Prostate gland (tissue), 2 donors: ENCODE results near the gene PPP2R5A.

ENCODE experiments used
- CTCF ChIP-seq, 4 experiments: fragments of 200-600 bp in 2 of 4; fragments of 450-650 bp in 2 of 4; sonication (generic) in 2 of 4; IDR thresholded peaks; 1 replicate in 3 of 4; 2 replicates in 1 of 4; pipeline ENCODE4 v1.5.1; 2016 to 2019; ENCODE audit warnings: antibody characterized with exemption in 4 of 4, mild to moderate bottlenecking in 2 of 4, moderate library complexity in 2 of 4
- POLR2A ChIP-seq: fragments of 450-650 bp; IDR thresholded peaks from one replicate; pipeline ENCODE4 v1.6.1; 2016; ENCODE audit warnings: antibody characterized with exemption, mild to moderate bottlenecking
- POLR2AphosphoS5 ChIP-seq: sonication (generic); formaldehyde crosslinking; IDR thresholded peaks from one replicate; pipeline ENCODE4 v1.6.1; 2017; ENCODE audit warnings: antibody characterized with exemption

- TF ChIP-seq POLR2A: no peak
- no peak for TF ChIP-seq CTCF (IDR thresholded peaks at IDR 0.05)
- no peak for TF ChIP-seq POLR2AphosphoS5
Measured at GRCh38 chr1:212241501-212241900, 43.7 kb upstream of the PPP2R5A start.
